Right atrium auricular region (tissue), 2 donors: Measurements from ENCODE around the gene CTRB1. TPM values are rescaled to one million over a fixed set of nuclear protein-coding genes. Genes with fewer than 3 reads are reported as not detected.

ENCODE experiments used
- DNase-seq: peaks from one replicate; pipeline ENCODE4 v3.0.0-alpha.2; 2019; ENCODE audit warnings: low spot score
- H3K27ac ChIP-seq, 2 donors: fragments of 200-600 bp; sonication (generic); 1 replicate in 1 of 2; 2 replicates in 1 of 2; pipeline ENCODE4 v1.5.1; 2016 to 2019
- H3K27me3 ChIP-seq, 2 donors: fragments of 200-600 bp; sonication (generic); one replicate each; pipeline versions ENCODE4 v1.5.1 to v1.6.0; 2017 to 2019
- H3K36me3 ChIP-seq: fragments of 200-600 bp; sonication (generic); one replicate; pipeline ENCODE4 v1.5.1; 2016
- H3K4me1 ChIP-seq, 2 donors: fragments of 200-600 bp; sonication (generic); one replicate each; pipeline versions ENCODE4 v1.5.1 to v1.6.0; 2017 to 2019
- H3K4me3 ChIP-seq, 2 donors: fragments of 200-600 bp; sonication (generic); 1 replicate in 1 of 2; 2 replicates in 1 of 2; pipeline ENCODE4 v1.5.1; 2017 to 2019; ENCODE audit warnings: mild to moderate bottlenecking in 1 of 2, moderate library complexity in 1 of 2
- H3K9me3 ChIP-seq, 2 donors: fragments of 200-600 bp; sonication (generic); one replicate each; pipeline ENCODE4 v1.5.1; 2019
- CTCF ChIP-seq, 2 donors: fragments of 200-600 bp; sonication (generic); IDR thresholded peaks; one replicate each; pipeline ENCODE4 v1.5.1; 2019; ENCODE audit warnings: antibody characterized with exemption in 2 of 2
- total RNA-seq, 2 donors: library from RNA; depleted of rRNA; stranded (reverse); fragments of >200 nt; gene quantifications; one replicate each; pipeline ENCODE4 v1.1.0, GENCODE V29; 2016

CTRB1 gene
- total RNA-seq, 2 donors from 2014 or later = not detected

GRCh38 chr16:75256696-75257343, 38.0 kb downstream of the CTRB1 start:
- Histone ChIP-seq H3K36me3 (no peaks in the 10 kb centered on the region), H3K27me3 (no peaks in the 10 kb centered on the region), H3K4me3 (no peak overlapping the region), H3K27ac (peak overlapping the region; percentile 43 to 67), H3K4me1 (peaks cover 0 to 85% of the 10 kb centered on the region in 2 donors), H3K9me3 (no peaks in the 10 kb centered on the region)
- no peak for TF ChIP-seq CTCF (IDR thresholded peaks at IDR 0.05)
- no peak for DNase-seq

- Histone ChIP-seq H3K27ac (peak overlapping the region in 1 of 2 donors; percentile 43), H3K36me3 (no peaks in the 10 kb centered on the region)
- DNase-seq = no peak
These were observed 39.4 kb downstream of the CTRB1 start for GRCh38 chr16:75257886-75258806.

GRCh38 chr16:75258807-75259141, 40.0 kb downstream of the CTRB1 start:
- no peaks in the 10 kb centered on the region for H3K9me3 ChIP-seq
- H3K27me3 ChIP-seq = no peaks in the 10 kb centered on the region
- no peak overlapping the region for H3K27ac ChIP-seq
- no peak overlapping the region for H3K4me3 ChIP-seq
- peaks cover 0 to 85% of the 10 kb centered on the region in 2 donors for H3K4me1 ChIP-seq
- no peak for DNase-seq
- H3K36me3 ChIP-seq = no peaks in the 10 kb centered on the region
- TF ChIP-seq CTCF (IDR thresholded peaks at IDR 0.05) = no peak

More at GRCh38 chr16:75257886-75258806, 39.4 kb downstream of the CTRB1 start:
- Histone ChIP-seq H3K4me1 (peaks cover 0 to 85% of the 10 kb centered on the region in 2 donors), H3K27me3 (no peaks in the 10 kb centered on the region), H3K4me3 (no peak overlapping the region), H3K9me3 (no peaks in the 10 kb centered on the region)
- TF ChIP-seq CTCF (IDR thresholded peaks at IDR 0.05) = no peak

- no peaks in the 10 kb centered on the region for H3K36me3 ChIP-seq
- H3K9me3 ChIP-seq = no peaks in the 10 kb centered on the region
- no peak for TF ChIP-seq CTCF (IDR thresholded peaks at IDR 0.05)
- no peak overlapping the region for H3K4me3 ChIP-seq
- no peak for DNase-seq
- H3K27ac ChIP-seq = peak overlapping the region; percentile 6 to 98
- H3K27me3 ChIP-seq = no peaks in the 10 kb centered on the region
- peaks cover 0 to 79% of the 10 kb centered on the region in 2 donors for H3K4me1 ChIP-seq
These were observed 42.2 kb downstream of the CTRB1 start for GRCh38 chr16:75260851-75261589.

GRCh38 chr16:75261590-75262078, 42.8 kb downstream of the CTRB1 start:
- DNase-seq = no peak
- no peak overlapping the region for H3K4me3 ChIP-seq

More at GRCh38 chr16:75261590-75262078, 42.8 kb downstream of the CTRB1 start:
- TF ChIP-seq CTCF (IDR thresholded peaks at IDR 0.05) = no peak
- Histone ChIP-seq H3K9me3 (no peaks in the 10 kb centered on the region), H3K4me1 (peaks cover 0 to 79% of the 10 kb centered on the region in 2 donors), H3K27me3 (no peaks in the 10 kb centered on the region), H3K36me3 (no peaks in the 10 kb centered on the region), H3K27ac (peak overlapping the region; percentile 97 to 98)
